GM19328 (cell line): ENCODE data around the gene KIAA0513.

ENCODE experiments used
- ATAC-seq: cut with Tn5 transposase; IDR thresholded peaks from one replicate; pipeline ENCODE4 v1.9.1; 2021; ENCODE audit warnings: mild to moderate bottlenecking, moderate library complexity; ENCODE audit not compliant: unreplicated experiment

The KIAA0513 gene

DNA sequence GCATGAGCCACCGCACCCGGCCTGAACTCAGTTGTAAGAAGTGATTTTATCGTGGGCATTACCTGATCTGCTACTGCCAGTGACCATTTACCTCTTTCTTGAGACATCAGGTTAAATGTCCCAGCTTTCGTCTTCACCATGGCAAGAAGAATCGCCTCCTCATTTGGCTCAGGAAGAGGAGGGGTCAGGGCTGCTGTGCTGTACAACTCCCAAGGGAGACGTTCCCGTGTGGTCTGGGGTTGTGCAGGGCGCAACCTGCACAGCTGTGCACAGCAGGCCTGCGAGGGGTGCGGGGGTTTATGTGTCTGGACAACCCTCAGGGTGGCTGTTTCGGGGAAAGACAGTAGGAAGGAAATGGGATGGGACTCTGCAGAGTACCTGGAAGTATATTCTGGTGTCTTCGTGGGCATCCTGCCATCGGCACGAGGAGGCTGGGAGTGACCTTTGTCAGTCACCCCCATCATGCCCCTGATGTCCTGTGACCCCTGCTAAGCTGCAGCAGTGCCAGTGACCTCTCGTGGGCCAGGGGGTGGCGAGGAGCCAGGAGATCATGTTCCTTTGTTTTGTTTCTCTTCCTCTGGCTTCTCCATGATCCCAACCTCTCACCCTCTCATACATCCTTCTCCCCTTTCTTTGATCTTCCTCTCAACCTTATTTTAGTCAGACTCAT lies 57.4 kb downstream of the KIAA0513 start:
- no peak for ATAC-seq

DNA sequence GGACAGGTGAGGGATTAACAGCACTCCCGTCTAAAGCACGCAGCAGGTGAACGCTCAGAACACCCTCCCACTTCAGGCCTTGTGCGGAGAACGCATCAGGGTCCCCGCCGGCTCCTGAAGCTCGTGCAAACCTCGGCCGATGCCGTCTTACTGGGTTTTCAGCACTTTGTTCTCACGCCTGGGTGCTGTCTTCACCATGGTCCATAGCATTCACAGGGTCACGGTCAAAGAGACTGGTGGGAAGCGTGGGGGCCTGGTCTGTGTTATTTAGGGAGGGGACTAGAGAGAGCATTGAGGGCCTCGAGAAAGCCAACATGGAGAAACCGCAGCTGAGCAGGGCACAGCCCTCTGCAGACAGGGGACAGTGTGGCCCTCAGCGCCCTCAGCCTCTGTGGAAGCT lies 58.1 kb downstream of the KIAA0513 start:
- ATAC-seq, result no peak

DNA sequence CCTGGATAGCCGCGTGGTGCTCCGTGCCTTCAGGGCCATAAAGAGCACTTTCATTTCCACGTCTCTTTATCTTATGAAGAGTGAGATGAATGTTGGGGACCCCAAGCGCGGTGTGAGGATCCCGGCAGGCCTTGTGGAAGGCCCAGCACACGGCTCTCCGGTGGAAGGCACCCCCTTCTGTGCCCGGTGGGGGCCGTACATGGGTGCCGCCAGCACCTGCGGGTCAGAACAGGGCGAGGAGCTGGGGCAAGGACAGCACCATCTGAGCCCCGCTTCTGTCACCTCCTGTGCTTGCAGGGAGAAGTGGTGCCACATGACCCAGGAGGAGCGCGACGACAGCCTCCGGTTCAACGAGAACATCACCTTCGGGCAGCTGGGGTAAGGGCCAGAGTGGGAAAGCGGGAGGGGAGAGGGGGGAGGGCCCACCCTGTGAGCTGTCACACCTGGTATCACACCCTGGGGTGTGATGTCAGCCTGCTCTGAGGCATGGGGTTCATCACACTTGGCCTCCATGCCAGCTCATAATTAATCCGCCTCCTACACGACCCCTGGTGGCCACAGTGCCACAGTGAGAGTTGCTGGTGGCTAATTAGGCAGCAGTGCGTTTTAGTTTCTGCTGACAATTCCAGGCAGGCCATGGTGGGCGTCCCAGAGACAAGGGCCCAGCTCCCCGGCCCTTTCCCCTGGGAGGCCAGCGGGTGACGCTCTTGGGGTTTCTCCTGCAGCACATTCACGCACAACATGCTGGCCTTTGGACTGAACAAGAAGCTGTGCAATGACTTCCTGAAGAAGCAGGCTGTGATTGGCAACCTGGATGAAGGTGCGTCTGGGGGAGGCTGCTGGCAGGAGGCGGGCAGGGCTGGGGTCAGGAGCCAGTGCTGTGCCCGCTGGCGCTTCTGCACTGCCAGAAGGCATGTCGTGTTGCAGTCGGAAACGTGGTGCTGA lies 59.0 kb downstream of the KIAA0513 start:
- ATAC-seq, result no peak

DNA sequence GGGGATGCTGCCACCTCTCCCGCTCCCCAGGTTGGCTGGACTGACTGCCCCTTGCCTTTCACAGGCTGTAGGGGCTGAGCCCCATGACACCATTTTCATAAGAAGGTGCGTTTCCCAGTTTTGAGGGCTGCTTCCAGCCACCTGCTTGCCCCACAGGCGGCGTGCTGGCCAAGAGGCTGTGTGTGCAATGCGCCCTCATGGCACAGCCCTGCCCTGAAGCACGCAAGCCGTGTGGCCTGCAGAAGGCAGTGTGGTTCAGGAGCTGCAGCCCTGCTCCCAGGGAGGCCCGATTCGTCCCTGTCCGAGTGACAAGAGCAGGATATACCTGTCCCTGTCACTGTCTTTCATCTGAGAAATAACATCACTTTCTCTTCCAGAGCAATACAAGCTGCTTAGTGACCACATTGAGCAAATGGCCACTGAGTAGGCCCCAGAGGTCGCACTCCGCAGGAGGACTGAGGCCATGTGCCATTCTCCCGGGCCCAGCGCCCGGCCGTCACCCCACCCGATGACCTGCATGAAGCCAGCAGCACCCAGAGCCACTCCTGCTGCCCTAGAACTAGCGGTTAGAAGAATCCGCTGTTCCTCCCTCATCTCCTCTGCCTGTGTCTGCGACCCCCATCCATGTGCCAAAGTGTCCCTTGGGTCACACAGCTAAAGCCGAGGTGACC lies 60.4 kb downstream of the KIAA0513 start:
- no peak for ATAC-seq

DNA sequence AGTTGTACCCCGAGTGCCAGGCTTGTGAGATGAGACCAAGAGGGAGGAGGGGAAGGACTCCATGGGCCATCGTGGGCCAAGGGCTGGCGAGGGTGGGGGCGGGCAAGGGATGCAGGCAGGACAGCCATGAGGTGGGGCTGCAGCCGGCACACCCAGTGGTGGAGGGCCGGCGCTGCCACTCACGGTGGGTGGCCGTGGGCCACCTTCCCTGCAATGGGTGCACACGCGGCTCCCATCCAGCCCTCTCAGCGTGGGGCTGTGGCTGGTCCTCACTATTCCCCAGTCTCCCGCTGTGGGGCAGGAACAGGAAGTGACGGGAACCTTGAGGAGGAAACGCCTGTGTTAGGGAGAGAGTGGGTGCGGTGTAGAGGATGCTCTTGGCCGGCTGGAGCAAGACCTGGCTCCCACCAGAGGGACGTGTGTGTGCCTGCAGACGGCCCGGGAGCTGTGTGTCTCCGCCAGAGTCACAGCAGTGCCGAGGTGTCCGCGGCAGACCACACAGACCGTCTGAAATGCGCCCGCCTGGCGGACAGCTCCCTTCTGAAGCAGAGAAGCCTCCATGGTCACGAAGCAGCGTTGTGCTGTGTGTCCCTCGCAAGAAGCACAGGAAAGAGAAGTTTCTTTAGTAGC lies 61.1 kb downstream of the KIAA0513 start:
- ATAC-seq, result no peak

DNA sequence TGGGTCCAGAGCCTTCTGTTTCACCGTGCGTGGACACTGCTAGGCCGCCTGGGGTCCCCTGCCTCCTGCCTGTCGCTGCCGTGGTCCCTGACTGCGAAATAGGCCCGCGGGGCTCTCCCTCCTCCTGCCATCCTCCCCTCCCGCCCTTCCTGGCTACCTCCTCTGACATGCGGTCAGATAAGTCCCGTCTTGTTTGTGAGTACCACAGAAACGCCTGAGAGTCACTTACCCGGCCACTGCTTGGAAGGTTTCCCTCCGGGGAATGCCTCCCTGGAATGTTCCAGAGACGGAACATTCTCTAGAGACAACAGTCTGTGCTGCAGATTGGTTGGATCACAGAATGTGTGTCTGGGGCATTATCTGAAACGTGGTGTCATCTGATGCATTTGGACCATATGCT lies 61.9 kb downstream of the KIAA0513 start:
- no peak for ATAC-seq

DNA sequence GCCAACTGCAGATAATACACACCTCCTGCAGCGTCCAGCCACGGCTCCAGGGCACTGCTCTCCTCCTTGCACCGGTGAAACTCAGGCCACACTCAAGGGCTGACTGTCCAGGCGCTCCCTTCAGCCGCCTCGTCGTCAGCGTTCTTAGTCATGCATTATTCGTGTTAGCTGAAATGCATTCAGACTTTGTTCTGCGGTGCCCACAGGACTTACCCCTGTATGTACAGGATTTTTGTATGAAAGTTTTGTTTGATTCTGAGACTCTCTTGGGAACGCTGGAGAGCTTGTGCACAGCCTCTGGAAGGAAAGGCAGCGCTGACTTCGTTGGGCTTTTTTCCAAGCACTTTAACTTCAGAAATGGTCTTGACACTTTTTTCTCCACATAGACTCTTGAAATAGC lies 62.6 kb downstream of the KIAA0513 start:
- ATAC-seq, result no peak

DNA sequence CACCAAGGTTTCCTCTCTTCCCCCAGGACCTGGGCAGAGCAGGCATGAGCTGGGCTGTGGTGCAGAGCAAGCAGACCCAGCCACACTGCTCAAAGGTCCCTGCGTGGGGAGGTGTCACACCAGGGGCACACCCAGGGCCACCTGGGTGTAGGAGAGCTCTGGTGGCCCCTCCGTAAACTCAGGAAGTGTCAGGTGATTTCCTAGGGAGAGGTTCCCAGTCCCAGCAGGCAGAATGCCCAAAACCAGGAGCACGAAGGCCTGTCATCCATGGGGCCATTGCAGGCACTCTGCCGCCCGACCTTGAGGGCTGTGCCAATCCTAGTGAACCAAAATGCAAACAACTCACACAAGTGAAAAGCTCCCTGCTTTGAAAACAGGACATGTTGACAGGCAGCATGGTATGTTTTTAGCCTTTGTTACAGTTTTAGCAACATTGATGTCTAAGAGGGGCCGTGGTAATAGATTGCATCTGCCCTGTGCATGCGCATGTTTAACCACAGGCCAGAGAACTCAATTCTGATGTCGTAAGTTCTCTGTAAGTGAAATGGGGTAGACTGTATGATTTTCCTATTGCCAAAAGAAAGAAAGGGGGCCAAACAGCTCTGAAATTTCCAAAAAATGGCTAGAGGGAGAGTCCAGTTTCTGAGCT lies 63.4 kb downstream of the KIAA0513 start:
- ATAC-seq, result no peak

DNA sequence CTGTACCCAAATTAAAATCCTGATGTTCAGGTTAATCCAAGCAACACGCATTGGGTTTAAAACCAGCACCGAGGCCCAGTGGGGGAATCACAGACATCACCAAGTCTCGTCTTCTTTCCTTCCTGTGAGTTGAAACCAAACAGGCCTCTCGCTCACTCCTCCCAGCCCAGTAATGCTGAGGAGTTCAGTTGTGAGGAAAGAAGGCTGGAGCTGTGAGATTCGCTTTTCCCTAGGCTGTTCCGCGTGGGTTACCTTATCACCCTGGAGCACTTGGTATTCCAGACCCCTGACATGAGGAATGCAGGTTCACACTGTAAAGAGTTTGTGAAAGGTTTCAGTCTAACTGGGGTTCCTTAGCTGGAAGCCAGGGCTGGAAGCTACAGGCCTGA lies 63.9 kb downstream of the KIAA0513 start:
- no peak for ATAC-seq

DNA sequence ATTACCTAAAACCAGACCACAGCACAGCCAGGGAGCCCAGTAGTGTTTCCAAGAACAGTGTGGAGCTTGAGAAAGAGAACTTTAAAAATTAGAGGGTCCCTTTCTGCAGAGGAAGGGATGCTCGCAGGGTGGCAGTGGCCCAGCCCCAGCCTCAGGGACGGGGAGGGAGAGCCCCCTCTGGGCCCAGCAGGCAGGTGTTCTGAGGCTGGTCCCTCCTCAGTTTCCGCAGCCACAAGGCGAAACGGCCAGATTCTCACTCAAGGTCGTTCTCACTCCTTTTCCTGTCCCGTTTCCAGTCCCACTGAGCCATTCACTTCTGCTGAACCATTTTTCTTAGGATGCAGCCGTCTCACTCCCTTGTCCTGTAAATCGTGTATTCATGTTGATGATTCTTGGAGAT lies 64.7 kb downstream of the KIAA0513 start:
- ATAC-seq, result no peak

DNA sequence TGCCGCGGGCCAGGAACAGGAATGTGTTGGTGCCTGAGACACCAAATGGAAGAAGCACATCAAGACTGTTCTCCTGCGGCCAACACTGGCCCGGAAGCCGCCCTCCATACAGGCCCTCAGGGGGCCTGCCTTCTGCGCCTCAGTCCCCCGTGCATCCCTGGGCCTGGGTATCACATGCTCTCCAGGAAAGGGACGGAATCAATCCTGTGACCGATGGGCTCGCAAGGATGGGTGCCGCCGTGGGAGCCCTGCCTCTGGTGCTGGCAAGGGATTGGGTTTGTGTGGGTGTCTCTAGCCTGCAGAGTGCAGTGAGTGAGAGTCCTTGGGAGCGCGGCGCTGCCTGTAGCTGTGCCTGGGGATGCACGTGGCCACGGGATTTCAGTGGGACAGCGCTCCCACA lies 65.3 kb downstream of the KIAA0513 start:
- no peak for ATAC-seq

DNA sequence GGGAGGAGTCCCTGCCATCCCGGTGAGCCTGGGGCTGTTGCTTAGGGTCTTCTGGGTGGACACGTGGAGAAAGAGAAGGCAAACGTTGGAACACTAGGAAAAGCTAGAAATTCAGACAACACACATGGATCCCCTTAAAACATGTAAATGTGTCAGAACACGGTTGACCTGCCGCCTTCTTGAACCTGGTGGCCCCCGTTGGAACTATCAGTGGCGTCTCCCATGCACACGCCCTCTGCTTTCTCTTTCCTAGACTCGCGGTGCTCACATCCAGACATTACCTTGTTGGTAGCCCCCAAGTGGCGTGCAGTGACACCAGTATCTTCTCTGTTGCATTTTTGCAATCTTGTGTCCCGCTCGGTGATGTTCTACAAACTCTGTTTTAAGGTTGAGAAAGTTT lies 66.1 kb downstream of the KIAA0513 start:
- no peak for ATAC-seq

DNA sequence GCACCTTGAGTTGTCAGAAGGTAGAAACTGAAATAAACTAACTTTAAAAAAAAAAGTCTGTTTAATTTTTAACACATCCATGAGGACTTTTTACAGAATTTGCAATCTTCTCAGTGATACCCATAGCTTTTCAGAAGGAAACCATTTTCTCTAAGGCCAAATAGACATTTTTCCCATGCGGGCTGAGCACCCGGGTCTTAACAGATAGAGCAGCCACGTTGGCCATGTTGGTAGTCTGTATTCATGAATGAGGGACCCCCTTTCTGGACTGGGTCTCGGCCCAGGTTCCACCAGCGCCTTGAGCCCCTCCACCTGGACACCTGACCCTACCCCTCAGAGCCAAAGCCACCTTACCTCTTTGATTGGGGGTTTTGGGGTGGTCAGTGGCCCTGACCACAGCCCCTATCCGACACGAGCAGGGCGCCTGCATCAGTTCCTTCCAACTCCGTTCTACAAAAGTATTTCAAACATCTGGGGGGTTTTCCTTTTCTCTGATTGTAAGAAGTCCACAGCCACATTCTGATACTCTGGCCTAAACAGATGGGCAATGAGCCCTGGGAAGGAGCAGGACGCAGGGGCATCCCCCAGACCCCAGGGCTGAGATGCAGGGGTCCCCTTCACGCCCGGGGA lies 66.7 kb downstream of the KIAA0513 start:
- ATAC-seq, result no peak

DNA sequence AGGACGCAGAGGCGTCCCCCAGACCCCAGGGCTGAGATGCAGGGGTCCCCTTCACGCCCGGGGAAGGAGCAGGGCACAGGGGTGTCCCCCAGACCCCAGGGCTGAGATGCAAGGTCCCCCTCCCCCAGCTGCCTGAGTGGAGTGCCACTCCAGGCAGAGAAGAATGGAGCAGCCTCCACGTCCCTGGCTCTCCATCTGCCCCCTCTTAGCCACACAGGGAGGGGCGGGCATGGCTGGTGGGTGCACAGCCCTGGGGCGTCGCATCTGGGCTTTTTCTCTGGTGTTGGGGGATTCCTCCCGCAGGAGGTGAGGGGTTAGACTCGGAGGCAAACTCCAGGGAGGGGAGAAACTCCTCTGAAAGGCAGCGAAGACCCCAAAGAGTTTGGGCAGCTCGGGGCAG lies 67.2 kb downstream of the KIAA0513 start:
- no peak for ATAC-seq

DNA sequence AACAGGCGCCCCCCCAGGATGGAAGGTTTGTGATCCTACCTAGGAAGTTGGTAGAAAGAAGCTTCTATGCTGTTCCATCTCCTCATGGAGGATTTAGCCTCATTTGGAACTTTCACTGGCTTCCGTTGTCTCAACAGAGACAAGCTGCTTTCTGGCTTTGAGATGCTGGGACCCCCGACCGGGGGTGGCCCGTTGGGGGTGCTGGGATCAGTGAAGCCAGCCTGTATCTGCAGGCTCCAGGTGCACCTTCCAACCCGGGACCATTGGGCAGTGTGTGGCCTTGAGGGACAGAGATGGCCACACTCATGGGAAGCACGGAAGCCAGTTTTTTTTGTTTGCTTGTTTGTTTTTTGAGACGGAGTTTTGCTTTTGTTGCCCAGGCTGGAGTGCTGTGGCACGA lies 69.3 kb downstream of the KIAA0513 start:
- ATAC-seq, result no peak

DNA sequence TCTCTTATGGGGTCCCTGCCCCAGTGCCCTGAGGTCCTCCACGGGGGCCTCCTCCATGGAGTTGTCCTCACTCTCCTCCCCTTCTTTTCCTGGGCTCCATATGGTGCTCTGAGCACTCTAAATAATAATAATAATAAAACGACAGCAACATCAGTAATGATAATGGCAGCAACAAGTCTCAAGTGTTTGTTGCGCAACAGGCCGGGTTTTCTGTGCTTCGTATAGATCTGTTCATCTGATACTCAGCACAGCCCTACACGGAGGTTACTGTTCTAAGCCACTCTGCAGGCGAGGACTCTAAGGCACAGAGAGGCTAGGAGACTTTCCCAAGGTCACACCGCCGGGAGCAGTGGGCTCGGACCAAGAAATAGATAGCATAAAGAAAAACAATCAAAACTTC lies 71.0 kb downstream of the KIAA0513 start:
- no peak for ATAC-seq

DNA sequence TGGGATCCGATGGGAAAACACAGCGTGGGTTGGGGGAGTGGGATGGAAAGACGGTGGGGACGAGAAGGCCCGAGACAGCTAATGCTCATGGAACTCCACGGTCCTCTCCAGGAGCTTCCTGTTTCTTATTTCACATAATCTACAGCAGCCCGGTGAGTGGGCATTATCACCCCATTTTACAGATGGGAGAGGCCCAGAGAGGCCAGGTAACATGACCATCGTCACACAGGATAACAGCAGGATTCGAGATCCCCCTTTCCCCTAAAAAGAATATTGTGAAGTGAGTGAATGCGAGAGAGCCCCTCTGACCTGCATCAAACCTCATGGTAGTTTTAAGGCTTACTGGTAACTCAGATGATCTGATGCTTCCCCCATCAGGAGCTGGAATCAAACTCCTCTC lies 72.7 kb downstream of the KIAA0513 start:
- ATAC-seq, result no peak

DNA sequence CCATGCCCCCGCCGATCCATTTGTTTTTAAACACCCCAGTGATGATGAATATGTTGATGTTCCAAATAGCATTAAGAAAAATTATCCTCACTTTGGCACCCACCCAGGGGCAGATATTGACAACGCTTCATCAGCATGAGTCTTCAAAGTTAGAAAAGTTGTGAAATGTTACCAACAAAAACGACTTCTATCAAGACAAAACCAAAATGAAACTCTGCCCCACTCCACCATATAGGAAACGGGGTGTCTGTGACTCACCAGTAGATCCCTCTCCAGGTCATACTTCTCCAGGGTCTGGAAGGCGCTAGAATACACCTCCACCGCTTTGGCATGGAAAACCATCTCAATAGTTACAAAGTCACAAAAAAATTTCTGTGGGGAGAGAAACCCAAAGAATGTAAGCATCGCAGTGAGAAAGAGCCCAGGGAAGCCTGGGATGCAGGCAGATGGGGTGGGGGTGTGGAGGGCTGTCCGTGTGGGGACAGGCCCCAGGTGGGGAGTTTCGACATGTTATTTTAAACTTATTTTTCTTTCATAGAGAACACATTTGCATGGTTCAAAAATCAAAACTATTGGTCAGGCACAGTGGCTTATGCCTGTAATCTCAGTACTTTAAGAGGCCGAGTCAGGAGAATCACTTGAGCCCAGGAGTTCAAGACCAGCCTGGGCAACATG lies 74.5 kb downstream of the KIAA0513 start:
- no peak for ATAC-seq

DNA sequence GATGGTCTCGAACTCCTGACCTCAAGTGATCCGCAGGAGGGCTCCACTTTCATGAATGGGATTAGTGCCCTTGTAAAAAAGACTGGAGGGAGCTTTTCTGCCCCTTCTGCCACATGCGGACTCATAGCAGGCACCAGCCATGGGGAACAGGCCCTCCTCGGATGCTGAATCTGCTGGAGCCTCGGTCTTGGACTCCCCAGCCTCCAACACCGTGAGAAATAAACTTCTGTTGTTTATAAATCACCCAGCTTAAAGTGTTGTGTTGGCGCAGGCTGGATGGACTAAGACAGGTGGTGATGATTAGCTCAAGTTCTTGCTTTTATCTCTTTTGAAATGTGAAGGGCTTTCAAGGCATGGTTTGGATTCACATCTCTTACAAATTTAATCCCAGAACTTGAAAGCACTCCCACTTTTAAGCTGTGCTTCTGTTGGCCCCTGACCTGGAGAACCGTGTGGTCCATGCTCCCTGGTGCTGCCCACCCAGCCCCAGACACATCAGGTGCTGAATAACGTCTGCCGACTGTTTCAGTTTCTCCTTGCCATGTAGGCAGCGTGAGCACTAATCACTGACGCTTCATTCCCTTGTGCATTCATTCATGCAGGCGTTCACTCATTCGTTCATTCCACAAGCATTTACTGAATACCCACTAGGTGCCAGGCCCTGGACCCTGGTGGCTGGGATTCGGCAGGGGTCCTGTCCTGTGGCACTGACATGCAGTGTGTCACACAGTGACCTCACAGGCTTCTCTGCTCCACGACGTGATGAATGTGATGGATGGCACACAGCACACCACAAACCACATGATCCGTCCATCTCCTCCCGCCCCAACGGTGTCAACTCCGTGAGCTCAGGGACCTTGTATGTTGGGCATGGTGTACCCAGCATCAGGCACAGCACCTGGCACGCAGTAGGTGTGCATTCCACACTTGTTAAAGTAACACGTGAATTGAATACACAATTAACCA lies 75.8 kb downstream of the KIAA0513 start:
- ATAC-seq, result no peak
